GM12891 (cell line): ENCODE measurements around the gene VPS11.

Source experiments
- POLR2A ChIP-seq: IDR thresholded peaks from 2 replicates; pipeline ENCODE4 v1.6.1; 2011; ENCODE audit warnings: low read depth, low read length, control low read depth
- POLR2AphosphoS5 ChIP-seq: IDR thresholded peaks from 2 replicates; pipeline ENCODE4 v1.6.1; 2011; ENCODE audit warnings: low read depth, low read length, control low read depth
- SPI1 ChIP-seq: IDR thresholded peaks from 2 replicates; pipeline ENCODE4 v1.6.1; 2011; ENCODE audit warnings: low read depth, low read length, control low read depth
- TAF1 ChIP-seq: IDR thresholded peaks from 2 replicates; pipeline ENCODE4 v1.6.1; 2011; ENCODE audit warnings: low read depth, low read length, control low read depth

- no peak for TF ChIP-seq POLR2A
- no peak for TF ChIP-seq POLR2AphosphoS5
- no peak for TF ChIP-seq TAF1
- no peak for TF ChIP-seq SPI1
These were observed 59.2 kb downstream of the VPS11 start for GRCh38 chr11:119126675-119127268.
